WTC11 (cell line): Measurements from ENCODE around the gene ITPK1.

Experiments
- CREB1 ChIP-seq: sonication (generic); formaldehyde crosslinking; IDR thresholded peaks from 2 replicates; pipeline ENCODE4 v1.8.0; 2023; ENCODE audit warnings: mild to moderate bottlenecking, missing genetic modification reagents
- GABPB1 ChIP-seq: sonication (generic); formaldehyde crosslinking; IDR thresholded peaks from 2 replicates; pipeline ENCODE4 v1.8.1; 2023; ENCODE audit warnings: mild to moderate bottlenecking, missing genetic modification reagents
- JUN ChIP-seq: sonication (generic); formaldehyde crosslinking; IDR thresholded peaks from 2 replicates; pipeline ENCODE4 v1.8.0; 2023; ENCODE audit warnings: mild to moderate bottlenecking, missing genetic modification reagents
- RELA ChIP-seq: sonication (generic); formaldehyde crosslinking; IDR thresholded peaks from 2 replicates; pipeline ENCODE4 v1.8.1; 2022; ENCODE audit warnings: missing genetic modification reagents, mild to moderate bottlenecking, borderline replicate concordance
- TEAD1 ChIP-seq: sonication (generic); formaldehyde crosslinking; IDR thresholded peaks from 2 replicates; pipeline ENCODE4 v1.8.0; 2022; ENCODE audit warnings: mild to moderate bottlenecking, missing genetic modification reagents
- TF ChIP-seq, protein P1 (sequence below): sonication (generic); formaldehyde crosslinking; IDR thresholded peaks from 2 replicates; pipeline ENCODE4 v1.8.0; 2022; ENCODE audit warnings: mild to moderate bottlenecking, missing genetic modification reagents
- TF ChIP-seq, protein P2 (sequence below): fragments of 200-600 bp; IDR thresholded peaks from 2 replicates; pipeline ENCODE4 v1.8.0; 2022; ENCODE audit warnings: antibody characterized with exemption
- TF ChIP-seq, protein P3 (sequence below): sonication (generic); formaldehyde crosslinking; IDR thresholded peaks from 2 replicates; pipeline ENCODE4 v1.8.1; 2022; ENCODE audit warnings: low read depth, missing genetic modification reagents, borderline replicate concordance
- TF ChIP-seq, protein P4 (sequence below): sonication (generic); formaldehyde crosslinking; IDR thresholded peaks from 2 replicates; pipeline ENCODE4 v1.8.1; 2023; ENCODE audit warnings: mild to moderate bottlenecking, missing genetic modification reagents, moderate library complexity

DNA sequence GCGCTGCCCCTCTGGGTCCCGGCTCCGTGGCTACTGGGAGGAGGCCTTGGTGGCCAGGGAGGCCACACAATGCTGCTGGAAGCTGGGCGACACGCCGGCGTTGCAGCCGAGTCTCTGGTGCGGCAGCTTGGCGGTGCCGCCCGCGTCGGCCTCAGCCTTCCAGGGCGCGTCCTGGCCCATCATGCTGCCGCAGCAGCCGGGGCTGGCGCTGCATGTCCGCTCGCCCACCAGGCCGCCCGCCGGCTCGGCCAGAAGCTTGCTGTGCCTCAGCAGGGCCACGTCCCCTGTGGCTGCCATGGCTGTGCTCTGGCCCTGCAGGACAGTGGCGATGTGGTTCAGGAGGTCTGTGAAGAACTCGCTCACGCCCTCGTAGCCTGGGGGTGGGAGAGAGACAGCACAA, 174.2 kb downstream of the ITPK1 start:
- TF ChIP-seq, protein P1, sequence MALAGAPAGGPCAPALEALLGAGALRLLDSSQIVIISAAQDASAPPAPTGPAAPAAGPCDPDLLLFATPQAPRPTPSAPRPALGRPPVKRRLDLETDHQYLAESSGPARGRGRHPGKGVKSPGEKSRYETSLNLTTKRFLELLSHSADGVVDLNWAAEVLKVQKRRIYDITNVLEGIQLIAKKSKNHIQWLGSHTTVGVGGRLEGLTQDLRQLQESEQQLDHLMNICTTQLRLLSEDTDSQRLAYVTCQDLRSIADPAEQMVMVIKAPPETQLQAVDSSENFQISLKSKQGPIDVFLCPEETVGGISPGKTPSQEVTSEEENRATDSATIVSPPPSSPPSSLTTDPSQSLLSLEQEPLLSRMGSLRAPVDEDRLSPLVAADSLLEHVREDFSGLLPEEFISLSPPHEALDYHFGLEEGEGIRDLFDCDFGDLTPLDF (CRISPR knock-in tag) = no peak
- no peak for TF ChIP-seq RELA (CRISPR knock-in tag)
- TF ChIP-seq, protein P2, sequence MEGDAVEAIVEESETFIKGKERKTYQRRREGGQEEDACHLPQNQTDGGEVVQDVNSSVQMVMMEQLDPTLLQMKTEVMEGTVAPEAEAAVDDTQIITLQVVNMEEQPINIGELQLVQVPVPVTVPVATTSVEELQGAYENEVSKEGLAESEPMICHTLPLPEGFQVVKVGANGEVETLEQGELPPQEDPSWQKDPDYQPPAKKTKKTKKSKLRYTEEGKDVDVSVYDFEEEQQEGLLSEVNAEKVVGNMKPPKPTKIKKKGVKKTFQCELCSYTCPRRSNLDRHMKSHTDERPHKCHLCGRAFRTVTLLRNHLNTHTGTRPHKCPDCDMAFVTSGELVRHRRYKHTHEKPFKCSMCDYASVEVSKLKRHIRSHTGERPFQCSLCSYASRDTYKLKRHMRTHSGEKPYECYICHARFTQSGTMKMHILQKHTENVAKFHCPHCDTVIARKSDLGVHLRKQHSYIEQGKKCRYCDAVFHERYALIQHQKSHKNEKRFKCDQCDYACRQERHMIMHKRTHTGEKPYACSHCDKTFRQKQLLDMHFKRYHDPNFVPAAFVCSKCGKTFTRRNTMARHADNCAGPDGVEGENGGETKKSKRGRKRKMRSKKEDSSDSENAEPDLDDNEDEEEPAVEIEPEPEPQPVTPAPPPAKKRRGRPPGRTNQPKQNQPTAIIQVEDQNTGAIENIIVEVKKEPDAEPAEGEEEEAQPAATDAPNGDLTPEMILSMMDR = no peak
- TF ChIP-seq TEAD1 (CRISPR knock-in tag) = no peak
- TF ChIP-seq, protein P3, sequence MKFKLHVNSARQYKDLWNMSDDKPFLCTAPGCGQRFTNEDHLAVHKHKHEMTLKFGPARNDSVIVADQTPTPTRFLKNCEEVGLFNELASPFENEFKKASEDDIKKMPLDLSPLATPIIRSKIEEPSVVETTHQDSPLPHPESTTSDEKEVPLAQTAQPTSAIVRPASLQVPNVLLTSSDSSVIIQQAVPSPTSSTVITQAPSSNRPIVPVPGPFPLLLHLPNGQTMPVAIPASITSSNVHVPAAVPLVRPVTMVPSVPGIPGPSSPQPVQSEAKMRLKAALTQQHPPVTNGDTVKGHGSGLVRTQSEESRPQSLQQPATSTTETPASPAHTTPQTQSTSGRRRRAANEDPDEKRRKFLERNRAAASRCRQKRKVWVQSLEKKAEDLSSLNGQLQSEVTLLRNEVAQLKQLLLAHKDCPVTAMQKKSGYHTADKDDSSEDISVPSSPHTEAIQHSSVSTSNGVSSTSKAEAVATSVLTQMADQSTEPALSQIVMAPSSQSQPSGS (CRISPR knock-in tag) = no peak
- TF ChIP-seq, protein P4, sequence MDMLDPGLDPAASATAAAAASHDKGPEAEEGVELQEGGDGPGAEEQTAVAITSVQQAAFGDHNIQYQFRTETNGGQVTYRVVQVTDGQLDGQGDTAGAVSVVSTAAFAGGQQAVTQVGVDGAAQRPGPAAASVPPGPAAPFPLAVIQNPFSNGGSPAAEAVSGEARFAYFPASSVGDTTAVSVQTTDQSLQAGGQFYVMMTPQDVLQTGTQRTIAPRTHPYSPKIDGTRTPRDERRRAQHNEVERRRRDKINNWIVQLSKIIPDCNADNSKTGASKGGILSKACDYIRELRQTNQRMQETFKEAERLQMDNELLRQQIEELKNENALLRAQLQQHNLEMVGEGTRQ (CRISPR knock-in tag) = no peak
- TF ChIP-seq GABPB1 (CRISPR knock-in tag) = no peak
- no peak for TF ChIP-seq JUN (CRISPR knock-in tag)
- no peak for TF ChIP-seq CREB1 (CRISPR knock-in tag)
